ENCODE data around the gene IQCK.
A peak's percentile ranks its signal among the peaks of the same experiment; 100 is the strongest.

IQCK gene

DNA sequence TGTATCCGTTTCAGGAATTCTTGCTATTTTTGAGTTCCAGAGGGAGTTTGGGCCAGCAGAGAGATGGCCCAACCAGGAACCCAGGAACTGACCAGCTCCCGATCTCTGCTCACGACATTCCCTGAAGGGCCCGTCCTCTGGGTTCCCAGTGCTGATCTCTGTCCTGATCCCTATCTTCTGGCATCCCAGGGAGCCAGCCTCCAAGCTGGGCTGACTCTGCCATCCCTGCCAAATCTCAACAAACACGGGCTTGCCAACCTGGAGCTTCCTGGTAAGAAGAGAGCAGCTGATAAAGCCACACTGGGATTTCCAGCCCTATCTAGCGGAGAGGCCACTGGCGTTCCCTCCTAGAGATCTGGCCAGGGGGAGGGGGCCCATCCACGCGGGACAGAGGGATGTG, 150.3 kb downstream of the IQCK start:
- DNase-seq = no peak

DNA sequence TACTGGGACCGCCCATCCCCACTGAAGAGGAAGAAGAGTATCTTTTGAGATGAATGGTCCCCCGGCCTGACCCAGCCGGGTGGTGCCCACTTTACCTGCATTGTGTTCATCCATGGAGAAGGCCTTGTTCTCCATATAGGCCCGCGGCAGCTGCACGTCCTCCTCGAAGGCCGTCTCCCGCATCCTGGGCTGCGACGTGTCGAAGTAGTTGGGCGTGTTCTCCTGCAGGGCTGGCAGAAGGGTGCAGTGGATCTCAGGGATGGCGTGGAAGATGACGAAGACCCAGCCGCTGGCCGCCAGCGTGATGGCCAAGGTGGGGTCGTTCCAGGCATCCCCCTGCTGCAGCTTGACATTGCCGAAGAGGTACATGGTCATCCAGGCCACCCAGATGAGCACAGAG, 153.7 kb downstream of the IQCK start:
- DNase-seq = no peak

DNA sequence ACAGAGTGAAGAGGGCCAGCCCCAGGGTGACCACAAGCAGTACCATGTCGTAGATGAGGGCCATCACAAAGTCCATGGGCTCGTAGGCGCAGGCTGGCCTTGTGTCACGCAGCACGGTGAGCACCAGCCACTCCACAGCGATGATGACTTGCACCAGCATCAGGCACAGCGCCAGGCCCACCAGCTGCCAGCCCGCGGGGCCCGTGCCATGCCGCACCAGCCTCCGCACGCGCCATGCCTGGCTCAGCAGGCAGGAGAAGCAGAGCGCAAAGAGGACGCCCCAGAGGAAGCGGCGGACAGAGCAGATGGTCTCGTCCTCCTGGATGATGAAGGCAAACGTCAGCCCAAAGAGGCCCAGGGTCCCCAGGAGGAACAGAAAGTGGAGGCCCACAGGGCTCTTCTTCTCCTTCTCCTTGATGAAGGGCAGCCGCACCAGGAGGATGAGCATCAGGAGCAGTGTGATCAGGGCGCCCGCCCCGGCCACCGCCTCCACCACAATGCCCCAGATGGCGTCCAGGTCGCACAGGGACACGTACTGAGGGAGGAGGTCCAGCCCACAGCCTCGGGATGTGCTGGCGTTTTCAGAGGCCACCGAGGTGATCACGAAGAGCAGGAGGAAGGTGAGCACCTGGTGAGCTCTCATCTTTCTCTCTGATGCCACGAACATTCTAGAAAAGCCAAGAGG, 154.2 kb downstream of the IQCK start:
- DNase-seq = no peak

DNA sequence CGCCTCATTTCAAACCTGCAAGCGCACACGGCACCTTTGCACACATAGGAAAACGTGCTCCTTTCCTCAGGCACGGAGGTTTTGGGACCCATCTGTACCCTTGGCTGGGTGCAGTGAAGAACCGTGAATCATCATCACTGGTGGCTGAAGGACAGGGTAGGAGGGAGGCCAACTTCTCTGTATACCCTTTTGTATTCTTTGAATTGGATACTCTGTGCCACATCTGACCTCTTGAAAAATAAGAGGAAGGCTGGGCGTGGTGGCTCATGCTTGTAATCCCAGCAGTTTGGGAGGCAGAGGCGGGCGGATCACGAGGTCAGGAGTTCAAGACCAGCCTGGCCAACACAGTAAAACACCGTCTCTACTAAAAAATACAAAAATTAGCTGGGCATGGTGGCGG, 154.9 kb downstream of the IQCK start:
- DNase-seq = no peak

DNA sequence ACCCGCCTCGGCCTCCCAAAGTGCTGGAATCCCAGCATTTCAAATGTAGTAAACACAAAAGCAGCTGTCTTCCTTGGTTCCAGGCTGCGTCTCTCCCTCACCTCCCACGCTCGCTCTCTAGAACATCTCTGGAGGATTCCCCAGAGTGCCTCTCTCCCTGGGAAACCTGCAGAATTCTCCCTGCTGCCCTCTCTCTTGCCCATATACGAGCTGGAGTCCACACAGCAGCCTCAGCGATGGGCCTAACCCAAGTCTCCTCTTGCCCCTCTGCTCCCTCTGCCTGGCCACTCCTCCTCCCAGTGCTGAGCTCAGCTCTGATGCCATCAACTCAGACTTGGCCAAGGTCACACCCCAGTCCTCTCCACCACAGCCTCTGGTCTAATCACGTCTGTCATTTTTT, 156.0 kb downstream of the IQCK start:
- no peak for DNase-seq

DNA sequence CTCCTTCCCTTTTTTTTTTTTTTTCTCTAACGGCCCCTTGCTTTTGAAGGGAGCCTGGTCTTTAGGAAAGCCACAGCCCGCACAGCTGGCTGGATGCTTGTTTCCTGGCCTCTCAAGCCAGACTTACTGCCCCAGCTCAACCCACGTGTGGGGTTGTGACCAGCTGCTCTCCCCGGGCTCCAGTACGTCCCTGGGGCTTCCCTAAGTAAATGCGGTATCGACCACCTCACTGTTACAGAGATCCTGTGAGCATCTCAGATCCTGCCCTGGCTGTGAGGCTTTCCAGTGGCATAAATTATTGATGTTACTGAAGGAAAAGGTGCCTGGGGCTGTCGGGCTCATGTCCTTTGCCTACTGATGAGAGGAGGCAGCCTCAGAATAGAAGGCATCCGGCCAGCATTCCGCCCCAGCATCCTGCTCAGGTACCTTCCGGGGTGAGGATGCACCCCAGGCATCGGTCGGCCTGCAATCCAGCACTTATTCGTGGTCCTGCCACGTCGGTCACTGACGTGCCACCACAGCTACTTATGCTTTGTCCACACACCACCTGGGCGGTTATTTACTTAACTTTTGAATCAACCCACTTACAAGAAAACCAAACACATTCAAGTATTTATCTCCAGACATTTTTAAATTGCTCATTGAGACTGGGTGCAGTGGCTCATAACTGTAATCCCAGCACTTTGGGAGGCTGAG, 156.9 kb downstream of the IQCK start:
- DNase-seq = no peak

DNA sequence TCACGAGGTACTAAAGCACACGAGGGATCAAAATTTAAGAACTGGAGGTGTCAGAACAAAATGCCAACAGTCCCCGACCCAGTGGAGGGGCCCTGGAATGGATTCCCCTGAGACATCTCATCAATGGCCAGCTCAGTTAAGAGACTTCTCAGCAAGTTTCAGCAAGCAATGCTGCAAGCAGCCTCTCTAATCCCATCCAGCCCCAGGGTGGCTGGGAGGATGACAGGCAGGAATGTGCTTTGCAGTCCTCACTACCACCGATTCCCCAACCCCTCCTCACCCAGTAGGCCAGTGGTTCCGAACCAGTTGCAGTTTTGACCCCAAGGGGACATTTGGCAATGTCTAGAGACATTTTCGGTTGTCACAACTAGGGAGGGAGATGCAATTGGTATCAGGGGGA, 157.8 kb downstream of the IQCK start:
- DNase-seq = no peak

DNA sequence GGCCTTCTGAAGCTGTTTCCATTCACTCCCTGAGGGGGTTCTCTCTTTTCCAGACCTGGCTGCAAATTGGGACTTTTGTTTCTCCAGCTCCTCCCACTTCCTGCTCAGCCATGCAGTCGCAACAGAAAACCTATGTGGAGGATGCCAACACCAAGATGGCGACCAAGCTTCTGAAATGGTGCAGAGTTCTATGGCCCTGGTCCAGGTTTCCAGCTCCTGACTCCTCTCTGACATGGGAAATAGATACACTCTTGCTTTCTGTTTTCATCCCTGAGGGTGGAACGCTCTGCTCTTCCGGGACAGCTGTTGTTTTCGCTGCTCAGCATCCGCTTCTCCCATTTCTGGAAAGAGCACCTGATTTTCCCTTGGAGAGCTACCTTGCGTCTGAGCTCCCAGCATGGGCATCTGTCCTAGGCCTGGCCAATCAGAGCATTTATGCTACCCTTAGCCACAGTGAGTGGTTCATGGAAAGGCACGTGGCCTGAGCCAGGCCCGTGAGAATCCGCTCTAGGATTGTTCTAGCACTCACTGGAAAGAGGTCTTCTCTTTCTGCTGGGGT, 158.5 kb downstream of the IQCK start:
- DNase-seq = no peak

DNA sequence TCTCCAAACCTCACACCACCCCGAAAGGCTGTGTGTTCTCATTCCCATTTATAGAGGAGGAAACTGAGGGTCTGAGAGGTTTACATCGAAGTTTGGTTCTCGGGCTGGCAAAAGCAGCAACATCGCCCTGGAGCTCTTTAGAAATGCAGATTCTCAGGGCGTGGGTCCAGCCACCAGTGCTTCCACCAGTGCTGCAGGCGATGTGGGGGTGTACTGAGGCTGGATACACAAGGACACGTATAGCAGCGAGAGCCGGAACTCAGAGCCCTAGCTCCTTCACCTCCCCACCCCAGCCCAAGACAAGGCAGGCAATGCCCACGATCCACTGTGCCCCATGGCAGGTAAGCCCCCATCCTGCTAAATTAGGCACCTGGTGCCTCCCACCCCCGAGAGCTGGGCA, 160.7 kb downstream of the IQCK start:
- no peak for DNase-seq

DNA sequence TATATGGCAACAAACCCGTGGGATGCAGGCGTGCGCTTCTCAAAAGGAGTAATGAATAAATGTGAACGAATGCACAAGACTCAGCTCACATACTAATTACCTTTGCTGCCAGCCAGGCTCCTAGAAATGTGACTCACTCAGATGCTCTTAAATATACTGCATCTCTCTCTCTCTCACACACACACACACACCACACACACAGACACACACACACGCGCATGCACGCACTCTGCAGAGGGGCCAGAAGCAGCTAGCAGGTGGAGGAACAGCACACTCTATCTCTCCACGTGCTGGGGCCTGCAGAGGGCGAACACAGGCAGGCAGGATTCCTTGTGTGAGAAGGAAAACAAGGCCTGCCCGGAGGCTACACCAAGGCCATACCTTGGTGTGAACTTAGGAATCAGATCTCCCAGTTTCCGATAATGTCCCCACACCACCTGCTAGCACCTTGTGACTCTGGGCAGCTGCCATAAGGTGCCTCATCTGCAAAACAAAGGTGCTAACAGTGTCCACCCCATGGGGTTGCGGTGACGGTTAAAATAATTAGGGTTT, 161.2 kb downstream of the IQCK start:
- DNase-seq = no peak

DNA sequence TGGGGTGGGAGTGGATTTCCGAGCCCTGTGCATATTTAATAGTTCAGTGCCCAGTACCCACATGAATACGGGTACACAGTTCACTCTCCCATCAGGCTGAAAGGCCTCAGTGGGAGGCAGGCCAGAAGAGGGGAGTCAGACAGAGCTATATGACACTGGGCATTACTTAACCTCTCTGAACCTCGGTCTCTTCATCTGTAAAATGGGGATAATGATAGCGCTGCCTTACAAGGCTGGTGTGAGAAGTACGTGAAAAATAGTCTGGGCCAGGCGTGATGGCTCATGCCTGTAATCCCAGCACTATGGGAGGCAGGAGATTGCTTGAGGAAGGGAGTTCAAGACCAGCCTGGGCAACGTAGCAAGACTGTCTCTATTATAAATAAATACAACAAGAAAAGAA, 163.0 kb downstream of the IQCK start:
- no peak for DNase-seq

DNA sequence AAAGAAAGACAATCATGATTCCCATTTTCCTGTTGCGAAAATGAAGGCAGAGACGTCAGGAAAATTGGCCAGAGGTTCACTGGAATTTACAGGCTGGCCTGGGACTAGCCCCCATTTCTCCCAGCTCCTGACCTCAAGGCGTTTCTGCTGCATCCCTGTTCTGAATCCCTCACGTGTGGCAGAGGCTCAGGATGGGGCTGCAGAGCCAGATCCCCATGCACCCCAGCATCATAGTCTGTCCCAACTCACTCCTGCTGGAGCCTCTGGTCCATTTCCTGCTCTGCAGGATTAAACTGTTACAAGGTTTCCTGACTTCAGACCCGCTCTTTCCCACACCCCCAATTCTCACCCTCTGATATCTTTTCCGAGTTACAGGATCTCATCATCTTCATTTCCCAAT, 163.7 kb downstream of the IQCK start:
- DNase-seq = no peak

DNA sequence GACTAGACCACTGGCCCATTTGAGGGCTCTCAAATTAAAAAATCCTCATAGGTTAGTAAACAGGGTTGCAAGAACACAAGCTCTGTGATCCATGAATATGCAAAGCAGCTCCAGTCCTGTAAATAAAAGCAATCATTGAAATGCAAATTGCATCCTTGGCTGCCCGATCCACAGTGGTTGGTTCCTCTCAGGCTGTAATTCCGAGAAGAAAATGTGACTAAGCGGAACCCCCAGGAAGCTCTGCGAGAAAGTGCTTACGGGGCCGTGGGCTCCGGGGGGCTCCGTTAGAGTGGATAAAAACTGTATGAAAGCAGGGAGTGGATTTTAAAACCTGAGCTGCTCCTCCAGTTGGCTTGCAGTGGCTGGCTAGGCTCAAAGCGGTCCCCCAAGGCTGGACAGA, 164.1 kb downstream of the IQCK start:
- no peak for DNase-seq

DNA sequence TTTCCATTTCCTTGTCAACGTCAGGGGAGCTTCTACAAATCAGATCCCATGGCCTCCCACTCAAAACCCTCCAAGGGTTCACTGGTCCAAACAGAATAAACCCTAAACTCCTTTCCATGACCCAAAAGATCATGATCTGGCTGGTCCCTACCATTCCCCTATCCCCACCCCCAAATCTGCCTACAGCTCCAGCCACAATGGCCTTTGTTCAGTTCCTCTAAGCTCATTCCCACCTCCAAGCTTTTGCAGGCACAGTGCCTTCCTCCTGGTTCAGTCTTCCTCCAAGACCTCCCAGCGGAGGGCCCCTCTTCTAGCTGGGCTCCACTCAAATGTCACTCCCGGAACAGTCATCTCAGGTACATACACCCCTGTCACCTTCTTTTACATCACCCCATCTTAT, 164.6 kb downstream of the IQCK start:
- DNase-seq = no peak

DNA sequence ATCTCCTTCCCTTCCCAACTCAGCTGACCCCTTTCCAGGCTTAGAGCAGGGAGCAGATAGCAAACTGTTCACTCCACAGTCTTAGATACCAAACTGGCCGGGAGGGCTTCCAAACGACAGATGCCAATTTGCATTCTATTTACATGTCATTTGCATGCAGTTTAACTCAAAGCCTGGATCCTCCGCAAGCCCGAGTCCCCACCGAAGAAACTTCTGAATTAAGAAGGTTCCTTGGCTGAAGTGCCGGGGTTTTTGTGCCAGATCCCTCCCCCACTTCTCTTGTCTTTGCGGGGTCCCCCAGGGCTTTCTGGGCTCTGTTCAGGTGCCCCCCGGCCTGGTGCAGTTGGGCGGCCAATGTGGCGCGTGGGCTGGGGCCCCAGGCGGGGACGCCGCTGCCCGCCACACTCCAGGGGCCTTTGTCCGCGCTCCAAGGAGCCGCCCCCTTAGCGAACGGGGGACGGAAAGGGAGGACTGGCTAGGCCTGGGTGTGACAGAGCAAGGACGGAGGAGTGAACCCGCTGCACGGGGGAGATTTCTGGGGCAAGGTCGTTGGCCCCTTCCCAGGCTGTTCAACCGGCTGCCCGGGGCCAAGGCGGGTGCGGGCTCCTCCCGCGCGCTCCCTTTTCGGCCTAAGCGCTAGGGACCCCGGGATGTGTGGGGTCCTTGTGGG, 165.4 kb downstream of the IQCK start:
- DNase-seq = no peak

DNA sequence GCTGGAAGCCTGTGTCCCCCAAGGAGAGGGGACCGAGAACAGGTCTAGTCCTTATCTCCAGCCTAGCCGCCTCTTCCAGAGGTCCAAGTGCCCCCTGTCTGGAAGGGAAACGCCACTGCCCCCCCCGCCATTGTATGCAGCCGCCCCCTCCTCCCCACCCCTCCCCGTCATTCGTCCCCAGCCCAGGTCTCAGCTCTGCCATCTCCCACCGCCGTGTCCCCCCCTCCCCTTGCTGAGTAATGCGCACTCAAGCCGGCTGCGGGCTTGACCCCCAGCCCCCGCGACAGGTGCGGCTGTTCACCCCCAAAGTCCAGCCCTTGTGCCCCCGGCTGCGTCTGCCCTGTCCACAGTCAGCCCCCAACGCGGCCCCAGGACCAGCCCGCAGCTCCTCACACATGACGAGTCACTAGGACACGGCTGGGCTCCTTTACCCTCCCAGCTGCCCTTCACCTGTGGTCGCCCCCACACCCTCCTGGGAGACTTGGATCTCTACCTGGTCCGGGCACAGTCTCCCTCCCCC, 166.0 kb downstream of the IQCK start:
- DNase-seq = no peak

DNA sequence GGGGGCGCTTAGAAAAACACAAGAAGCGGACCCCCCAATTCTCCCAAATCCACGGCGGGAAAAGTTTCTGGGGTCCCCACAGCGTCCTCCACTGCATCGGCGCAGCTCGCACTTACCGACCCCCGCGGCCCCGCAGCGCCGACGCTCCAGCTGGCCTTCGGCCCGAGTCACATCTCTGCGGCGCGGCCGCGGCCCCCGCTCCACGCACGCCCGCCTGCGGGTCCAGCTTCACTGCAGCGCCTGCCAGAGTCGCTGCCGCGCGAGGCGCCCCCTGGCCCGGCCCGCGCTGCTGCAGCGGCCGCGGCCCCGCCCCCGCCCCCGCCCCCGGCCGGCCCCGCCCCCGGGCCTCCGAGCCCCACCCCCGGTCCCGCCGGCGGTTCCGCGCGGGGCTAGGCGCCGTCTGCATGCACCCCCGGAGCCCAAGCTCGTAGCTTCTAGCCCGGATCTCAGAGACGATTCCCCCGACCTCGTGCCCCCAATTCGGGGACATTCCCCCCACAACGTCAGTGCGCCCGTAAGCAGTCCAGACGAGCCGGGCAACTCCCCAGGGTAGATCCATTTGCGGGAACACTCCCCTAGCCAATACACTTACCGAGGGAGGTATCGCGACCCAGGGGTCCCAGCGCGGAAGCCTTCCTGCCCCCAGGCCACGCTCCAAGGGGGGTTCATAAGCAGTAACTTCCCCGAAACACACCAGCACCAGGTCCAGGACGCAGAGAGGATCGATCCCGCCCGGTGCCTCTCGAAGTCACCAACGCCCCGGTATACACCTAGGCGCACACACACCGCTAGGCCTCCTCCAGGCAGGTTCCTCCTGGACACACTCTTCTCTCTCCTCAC, 166.8 kb downstream of the IQCK start, which contains the start of gene GPRC5B:
GPRC5B (minus strand) TSS at position 238 of the 840 bp plus-strand sequence. CDS start 12,003 bp downstream, outside the sequence.
- no peak for DNase-seq

DNA sequence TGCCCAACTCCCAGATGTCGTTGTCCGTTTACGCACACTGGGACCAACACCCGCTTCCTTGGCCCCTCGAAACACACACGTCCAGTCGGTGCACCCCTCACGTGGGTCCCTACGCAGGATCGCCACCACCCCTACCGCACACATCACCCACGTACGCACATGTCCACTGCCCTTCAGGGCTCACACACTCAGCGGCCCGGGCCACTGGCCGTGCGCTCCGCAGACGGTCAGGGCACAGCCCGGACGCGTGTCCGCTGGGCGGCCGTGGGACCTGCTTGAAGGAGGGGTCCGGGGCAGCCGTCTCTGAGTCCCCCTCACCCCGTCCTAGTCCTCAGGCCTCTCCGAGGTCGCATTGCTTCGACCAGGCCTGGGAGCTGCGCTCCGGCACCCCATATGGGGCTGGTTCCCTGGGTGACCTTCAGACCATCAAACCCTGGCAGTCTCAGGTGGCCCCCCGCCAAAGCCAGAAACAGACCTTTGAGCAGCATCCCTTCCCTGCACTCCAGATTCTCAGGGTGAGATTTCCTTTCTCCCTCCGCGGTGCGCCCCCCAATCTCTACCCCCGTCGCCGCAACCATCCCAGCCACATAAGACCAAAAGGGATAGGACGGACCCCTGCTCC, 167.5 kb downstream of the IQCK start:
- no peak for DNase-seq

DNA sequence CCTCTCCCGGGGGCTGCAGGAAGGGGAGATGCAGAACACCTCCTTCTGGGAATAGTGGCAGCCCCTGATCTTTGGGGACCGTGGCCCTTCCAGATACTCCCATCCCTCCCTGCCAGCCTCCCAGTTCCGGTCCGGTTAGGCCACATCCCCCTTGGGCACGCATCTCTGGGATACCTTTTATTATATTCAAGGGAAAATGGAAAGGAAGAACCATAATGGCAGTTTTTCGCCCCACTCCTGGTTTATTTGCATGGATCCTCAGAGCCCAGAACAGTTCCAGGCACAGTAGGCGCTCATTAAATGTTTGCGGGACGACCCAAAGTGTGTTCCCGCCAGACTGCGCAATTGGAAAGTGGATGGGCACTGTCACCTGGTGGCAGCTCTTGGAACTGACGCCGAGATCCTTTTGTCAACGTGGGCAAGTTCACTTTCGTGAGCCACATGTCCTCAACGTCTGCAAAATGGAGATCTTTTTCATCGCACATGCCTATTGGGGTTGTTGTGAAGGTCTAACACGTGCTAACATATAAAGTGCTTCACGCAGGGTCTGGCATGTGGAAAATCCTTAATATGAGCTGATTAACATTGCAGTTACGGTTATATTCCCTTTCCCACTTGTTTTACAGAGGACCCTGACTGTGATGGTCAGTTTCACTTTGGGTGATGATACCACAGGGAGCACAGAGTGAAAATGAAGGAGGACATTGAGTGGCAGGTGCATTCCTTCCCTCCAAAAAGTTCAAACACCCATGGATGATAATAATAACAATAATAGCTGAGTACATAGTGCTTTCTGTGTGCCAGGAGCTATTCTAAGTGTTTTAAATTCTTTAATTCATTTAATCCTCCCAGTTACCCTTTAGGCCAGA, 168.2 kb downstream of the IQCK start:
- DNase-seq = peak; percentile 43 to 66

DNA sequence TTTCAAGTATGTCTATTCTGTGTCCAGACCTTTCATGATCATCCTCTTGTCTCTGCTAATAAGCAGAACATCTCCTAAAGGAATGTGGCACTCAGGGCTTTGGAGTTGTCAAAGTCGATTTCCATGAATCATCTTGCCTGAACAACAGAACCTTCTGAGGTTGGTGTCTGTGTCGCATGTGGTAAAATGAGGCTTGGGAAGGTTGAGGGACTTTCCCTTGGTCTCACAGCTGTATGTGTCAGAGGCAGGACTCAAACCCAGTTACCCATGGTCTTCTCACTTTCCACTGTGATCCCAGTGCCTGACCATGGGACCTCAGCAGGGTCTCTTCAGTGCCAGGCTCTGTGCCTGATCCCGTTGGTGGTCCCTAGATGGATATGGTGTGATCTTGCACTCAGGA, 170.8 kb downstream of the IQCK start:
- no peak for DNase-seq

DNA sequence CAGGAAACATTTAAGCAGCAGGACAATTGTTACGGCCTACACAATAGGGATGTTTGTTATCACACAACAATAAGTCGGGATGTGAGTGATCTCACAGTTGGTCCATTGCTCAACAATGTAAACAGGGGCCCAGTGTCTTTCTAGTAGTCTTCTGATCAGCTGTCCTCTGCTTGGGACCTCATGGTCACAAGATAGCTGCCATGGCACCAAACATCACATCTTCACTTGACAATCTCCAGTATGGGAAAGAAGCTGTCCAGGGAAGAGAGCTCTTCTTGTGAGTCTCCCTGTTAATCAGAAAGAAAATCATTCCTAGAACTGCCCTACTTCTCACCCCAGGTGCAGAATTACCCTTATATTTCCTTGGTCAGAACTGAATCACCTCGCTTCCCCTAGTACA, 172.8 kb downstream of the IQCK start:
- DNase-seq = no peak

All from AML-193 (cell line).